ENCODE measurements around the gene RGL3. TPM values are rescaled to one million over a fixed set of nuclear protein-coding genes. Genes with fewer than 3 reads are reported as not detected.

RGL3 gene
- polyA plus RNA-seq, 6 donors from 2014 or later, result 0.40 to 0.44 TPM; not detected in 4

- Mint-ChIP-seq H3K9me3 (peaks cover 0 to 1% (median 0%) of the 10 kb centered on the region in 7 donors), H3K36me3 (peaks cover 0 to 7% of the 10 kb centered on the region in 2 donors), H3K27ac (peak overlapping the region in 2 of 6 donors; percentile 11 to 16), H3K27me3 (peaks cover 4 to 25% (median 13%) of the 10 kb centered on the region in 3 donors), H3K4me1 (peaks cover 0 to 4% (median 4%) of the 10 kb centered on the region in 3 donors), H3K4me3 (no peak overlapping the region)
- ATAC-seq (ENCODE audit: low read depth in 2 of 2), result no peak
- DNase-seq, result no peak
These were observed 17.1 kb downstream of the RGL3 start for GRCh38 chr19:11401808-11402543.

GRCh38 chr19:11400798-11401197 is 18.3 kb downstream of the RGL3 start:
- peaks cover 0 to 4% (median under 1%) of the 10 kb centered on the region in 3 donors for H3K4me1 Mint-ChIP-seq
- ATAC-seq (ENCODE audit: low read depth in 2 of 2), result no peak
- peaks cover 0 to 1% (median 0%) of the 10 kb centered on the region in 7 donors for H3K9me3 Mint-ChIP-seq

DNA sequence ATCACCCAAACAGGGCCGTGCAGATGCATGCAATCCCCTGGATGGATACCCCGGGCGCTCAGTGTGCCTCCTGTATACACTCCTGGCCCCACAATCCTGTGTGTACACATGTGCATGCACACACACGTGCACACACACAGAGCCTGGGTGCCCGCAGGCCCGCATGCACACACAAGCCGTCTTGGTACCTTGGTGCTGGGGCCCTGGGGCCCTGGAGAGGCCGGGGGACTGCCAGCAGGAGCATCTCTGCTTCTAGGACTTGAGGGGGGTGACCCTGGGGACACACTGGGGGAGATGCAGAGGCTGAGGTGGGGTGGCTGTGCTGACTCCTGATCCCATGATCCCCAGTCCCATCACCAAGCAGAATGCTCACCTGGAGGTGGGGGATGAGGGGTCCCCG is 19.4 kb downstream of the RGL3 start:
- DNase-seq (no peak), ATAC-seq (ENCODE audit: low read depth in 2 of 2) (no peak)
- Mint-ChIP-seq H3K9me3 (peaks cover 0 to 1% (median 0%) of the 10 kb centered on the region in 7 donors), H3K27me3 (peaks cover 2 to 26% (median 21%) of the 10 kb centered on the region in 3 donors), H3K27ac (no peak overlapping the region), H3K36me3 (peaks cover 0 to 7% of the 10 kb centered on the region in 2 donors), H3K4me3 (no peak overlapping the region), H3K4me1 (peaks cover 0 to 8% (median 2%) of the 10 kb centered on the region in 3 donors)

More at GRCh38 chr19:11400798-11401197, 18.3 kb downstream of the RGL3 start:
- Mint-ChIP-seq H3K27ac (peak overlapping the region in 1 of 6 donors; percentile 44), H3K27me3 (peaks cover 4 to 19% (median 13%) of the 10 kb centered on the region in 3 donors), H3K4me3 (no peak overlapping the region), H3K36me3 (peaks cover 0 to 7% of the 10 kb centered on the region in 2 donors)
- no peak for DNase-seq

DNA sequence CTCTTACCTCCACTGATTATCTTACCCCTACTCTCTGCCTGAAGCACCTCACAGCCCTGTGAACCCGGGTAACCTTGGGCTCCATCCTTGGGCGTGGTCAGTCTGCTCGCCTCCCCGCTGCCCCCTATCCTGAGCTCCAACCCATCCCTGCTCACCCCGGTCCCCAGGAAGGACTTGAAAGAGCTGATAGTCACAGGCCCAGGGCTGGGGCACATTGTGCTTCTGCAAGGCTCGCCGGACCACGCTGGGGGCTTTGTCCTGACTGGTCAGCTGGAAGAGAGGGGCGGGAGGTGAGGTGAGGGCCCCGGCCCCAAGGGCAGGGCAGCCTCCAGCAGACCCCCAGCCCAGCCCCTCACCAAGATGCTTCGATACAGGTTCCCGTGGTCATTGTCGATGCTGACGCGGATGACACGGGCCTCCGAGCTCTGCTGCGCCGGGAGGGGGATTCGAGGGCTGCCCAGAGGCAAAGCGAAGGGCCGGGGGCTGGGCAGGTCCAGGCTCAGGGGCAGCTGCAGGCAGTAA is 22.0 kb downstream of the RGL3 start:
- H3K36me3 Mint-ChIP-seq, result peaks cover 0 to 7% of the 10 kb centered on the region in 2 donors
- H3K27ac Mint-ChIP-seq, result peak overlapping the region in 1 of 6 donors; percentile 76
- H3K27me3 Mint-ChIP-seq, result peaks cover 0 to 26% (median 21%) of the 10 kb centered on the region in 3 donors
- DNase-seq (no peak), ATAC-seq (ENCODE audit: low read depth in 2 of 2) (no peak)
- no peak overlapping the region for H3K4me3 Mint-ChIP-seq
- H3K4me1 Mint-ChIP-seq, result peaks cover 9 to 12% (median 10%) of the 10 kb centered on the region in 3 donors
- peaks cover 0 to 1% (median 0%) of the 10 kb centered on the region in 7 donors for H3K9me3 Mint-ChIP-seq

DNA sequence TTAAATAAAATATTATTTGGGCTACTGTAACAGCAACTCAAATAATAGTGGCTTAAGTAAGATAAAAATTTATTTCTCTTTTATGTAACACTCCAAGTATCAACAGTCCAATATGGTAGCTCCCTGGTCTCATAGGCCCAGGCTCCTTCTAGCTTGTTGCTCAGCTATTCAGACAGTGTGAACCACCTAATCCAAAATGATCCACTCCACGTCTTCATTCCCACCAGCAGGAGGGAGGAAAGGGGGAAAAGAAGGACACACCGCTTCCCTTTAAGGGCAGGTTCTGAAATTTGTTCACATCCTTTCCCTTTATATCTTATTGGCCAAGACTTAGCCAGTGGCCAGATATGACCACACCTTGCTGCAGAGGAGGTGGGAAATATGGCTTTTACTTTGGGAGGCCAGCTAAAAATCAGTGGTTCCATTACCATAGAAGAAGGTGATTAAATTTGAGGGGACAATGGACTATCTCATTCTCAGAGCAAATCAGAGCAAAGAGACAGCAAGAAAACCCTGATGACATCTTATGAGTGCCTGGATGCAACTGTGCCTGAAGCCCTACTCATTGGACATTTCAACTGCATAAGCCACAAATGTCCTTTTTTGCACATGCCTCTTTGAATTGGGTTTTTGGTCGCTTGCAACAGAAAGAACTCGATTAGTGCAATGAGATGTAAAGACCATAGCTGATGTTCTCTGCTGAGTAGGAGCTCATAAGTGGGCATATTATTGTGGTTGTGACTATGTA is 28.0 kb downstream of the RGL3 start:
- peak overlapping the region in 1 of 8 donors; percentile 16 for H3K4me3 Mint-ChIP-seq
- H3K4me1 Mint-ChIP-seq, result peaks cover 15 to 22% (median 21%) of the 10 kb centered on the region in 3 donors
- H3K27ac Mint-ChIP-seq, result peak overlapping the region in 1 of 6 donors; percentile 29
- H3K9me3 Mint-ChIP-seq, result peaks cover 0 to 4% (median 2%) of the 10 kb centered on the region in 7 donors
- no peaks in the 10 kb centered on the region for H3K36me3 Mint-ChIP-seq
- DNase-seq, result no peak
- no peak for ATAC-seq (ENCODE audit: low read depth in 2 of 2)
- peaks cover 0 to 8% (median 7%) of the 10 kb centered on the region in 3 donors for H3K27me3 Mint-ChIP-seq

GRCh38 chr19:11390359-11390758 is 28.8 kb downstream of the RGL3 start:
- Mint-ChIP-seq H3K9me3 (peaks cover 0 to 4% (median 2%) of the 10 kb centered on the region in 7 donors), H3K27me3 (peaks cover 0 to 5% (median 4%) of the 10 kb centered on the region in 3 donors), H3K4me3 (no peak overlapping the region), H3K36me3 (no peaks in the 10 kb centered on the region), H3K4me1 (peaks cover 14 to 22% (median 21%) of the 10 kb centered on the region in 3 donors), H3K27ac (no peak overlapping the region)
- no peak for ATAC-seq (ENCODE audit: low read depth in 2 of 2)
- DNase-seq, result no peak

GRCh38 chr19:11387162-11388034 is 31.7 kb downstream of the RGL3 start:
- DNase-seq, result peak; percentile 48
- Mint-ChIP-seq H3K4me3 (peak overlapping the region; percentile 42 to 78 (median 59)), H3K4me1 (peaks cover 18 to 29% (median 27%) of the 10 kb centered on the region in 3 donors), H3K36me3 (no peaks in the 10 kb centered on the region), H3K27ac (peak overlapping the region; percentile 39 to 96 (median 86)), H3K27me3 (no peaks in the 10 kb centered on the region), H3K9me3 (peaks cover 0 to 6% (median 2%) of the 10 kb centered on the region in 7 donors)
- ATAC-seq (ENCODE audit: low read depth in 2 of 2), result peak; percentile 69 to 70

DNA sequence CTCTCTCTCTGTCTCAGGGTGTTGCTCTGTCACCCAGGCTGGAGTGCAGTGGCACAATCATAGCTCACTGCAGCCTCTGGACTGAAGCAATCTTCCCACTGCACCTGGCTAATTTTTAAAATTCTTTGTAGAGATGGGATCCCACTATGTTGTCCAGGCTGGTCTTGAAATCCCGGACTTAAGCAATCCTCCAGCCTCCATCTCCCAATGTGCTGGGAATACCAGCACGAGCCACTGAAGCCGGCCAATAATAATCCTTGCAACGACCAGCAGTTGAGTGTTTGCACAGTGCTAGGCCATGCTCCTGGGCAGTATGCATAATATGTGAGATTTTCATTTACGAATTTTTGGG is 34.4 kb downstream of the RGL3 start:
- no peak for ATAC-seq (ENCODE audit: low read depth in 2 of 2)
- DNase-seq, result no peak
- H3K27ac Mint-ChIP-seq, result peak overlapping the region in 4 of 6 donors; percentile 20 to 90 (median 63)
- H3K4me1 Mint-ChIP-seq, result peaks cover 30 to 51% (median 48%) of the 10 kb centered on the region in 3 donors
- H3K9me3 Mint-ChIP-seq, result peaks cover 0 to 4% (median 0%) of the 10 kb centered on the region in 7 donors
- no peaks in the 10 kb centered on the region for H3K36me3 Mint-ChIP-seq
- peak overlapping the region in 6 of 8 donors; percentile 44 to 93 (median 76) for H3K4me3 Mint-ChIP-seq
- H3K27me3 Mint-ChIP-seq, result no peaks in the 10 kb centered on the region

DNA sequence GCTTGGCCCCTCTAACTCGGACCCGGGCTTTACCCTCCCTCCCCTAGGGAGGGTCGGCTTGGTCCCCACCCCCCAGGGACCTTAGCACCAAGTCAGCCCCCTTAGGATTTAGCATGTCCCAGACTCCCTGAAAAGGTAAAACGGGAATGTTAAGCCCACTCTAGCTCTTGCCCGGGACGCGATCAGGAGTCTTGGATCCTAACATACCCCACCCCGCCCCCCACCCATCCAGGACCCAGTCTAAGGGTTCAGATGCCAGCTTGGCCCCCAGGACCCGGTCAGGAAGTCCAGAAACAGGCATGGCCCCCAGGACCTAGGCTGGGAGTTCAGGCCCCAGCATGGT is 35.4 kb downstream of the RGL3 start:
- H3K4me3 Mint-ChIP-seq, result peak overlapping the region; percentile 72 to 94 (median 84)
- H3K9me3 Mint-ChIP-seq, result peaks cover 0 to 4% (median 0%) of the 10 kb centered on the region in 7 donors
- DNase-seq (no peak), ATAC-seq (ENCODE audit: low read depth in 2 of 2) (no peak)
- peaks cover 30 to 51% (median 48%) of the 10 kb centered on the region in 3 donors for H3K4me1 Mint-ChIP-seq
- no peaks in the 10 kb centered on the region for H3K36me3 Mint-ChIP-seq
- H3K27ac Mint-ChIP-seq, result peak overlapping the region in 2 of 6 donors; percentile 86 to 90
- no peaks in the 10 kb centered on the region for H3K27me3 Mint-ChIP-seq

- DNase-seq (peak; percentile 65), ATAC-seq (ENCODE audit: low read depth in 2 of 2) (peak; percentile 15 to 16)
- Mint-ChIP-seq H3K36me3 (no peaks in the 10 kb centered on the region), H3K4me3 (peak overlapping the region; percentile 82 to 94 (median 86)), H3K27me3 (no peaks in the 10 kb centered on the region), H3K9me3 (peaks cover 0 to 4% (median 0%) of the 10 kb centered on the region in 7 donors), H3K4me1 (peaks cover 30 to 51% (median 48%) of the 10 kb centered on the region in 3 donors), H3K27ac (peak overlapping the region; percentile 66 to 95 (median 88))
These were observed 36.0 kb downstream of the RGL3 start for GRCh38 chr19:11382898-11383705.

GRCh38 chr19:11380653-11381537 is 38.2 kb downstream of the RGL3 start:
- Mint-ChIP-seq H3K36me3 (no peaks in the 10 kb centered on the region), H3K27ac (peak overlapping the region; percentile 93 to 99 (median 98)), H3K4me3 (peak overlapping the region; percentile 83 to 99 (median 95)), H3K27me3 (no peaks in the 10 kb centered on the region), H3K4me1 (peaks cover 32 to 50% (median 45%) of the 10 kb centered on the region in 3 donors), H3K9me3 (peaks cover 0 to 1% (median 0%) of the 10 kb centered on the region in 7 donors)
- DNase-seq (peak; percentile 98), ATAC-seq (ENCODE audit: low read depth in 2 of 2) (peak; percentile 77 to 78)
